GM12864 (cell line): ENCODE measurements around the gene NPC1L1.

ENCODE experiments used
- DNase-seq: peaks from one replicate; pipeline ENCODE4 v3.0.0-alpha.2; 2011; ENCODE audit warnings: low read depth
- H3K4me3 ChIP-seq: 2 replicates; pipeline ENCODE4 v1.5.1; 2011; ENCODE audit warnings: mild to moderate bottlenecking, low read depth, low read length, control low read depth
- TF ChIP-seq, protein P1 (sequence below): IDR thresholded peaks from 2 replicates; pipeline ENCODE4 v1.5.1; 2011; ENCODE audit warnings: low read depth, mild to moderate bottlenecking, moderate library complexity, low read length, control low read depth, inconsistent platforms; ENCODE audit errors: missing control alignments

Gene NPC1L1

DNA sequence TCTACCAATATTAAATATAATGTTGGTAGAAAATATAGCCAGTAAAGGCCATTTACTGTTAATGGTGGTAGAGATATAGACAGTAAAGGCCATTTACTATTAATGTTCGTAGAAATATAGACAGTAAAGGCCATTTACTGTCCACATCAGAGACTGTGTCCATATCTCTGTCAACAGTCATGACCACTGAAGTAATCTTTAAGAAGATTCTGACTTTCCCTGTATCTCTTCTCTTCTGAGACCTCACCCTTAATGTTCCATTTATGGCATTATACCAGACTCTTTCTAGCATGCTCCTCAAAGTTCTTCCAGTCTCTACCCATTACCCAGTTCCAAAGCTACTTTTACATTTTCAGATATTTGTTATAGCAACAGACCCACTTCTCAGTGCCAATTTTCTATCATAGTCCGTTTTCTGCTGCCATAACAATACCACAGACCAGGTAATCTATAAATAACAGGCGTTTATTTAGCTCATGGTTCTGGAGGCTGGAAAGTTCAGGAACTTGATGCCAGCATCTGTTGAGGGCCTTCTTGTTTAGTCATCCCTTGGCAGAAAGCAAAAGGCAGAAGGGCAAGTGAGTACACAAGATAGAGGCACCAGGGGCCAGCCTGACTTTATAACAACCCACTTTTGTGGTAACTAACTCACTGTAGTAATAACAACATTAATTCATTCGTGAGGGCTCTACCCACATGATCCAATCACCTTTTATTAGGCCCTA lies 42.7 kb downstream of the NPC1L1 start:
- no peak overlapping the region for H3K4me3 ChIP-seq
- DNase-seq: no peak
- TF ChIP-seq, protein P1, sequence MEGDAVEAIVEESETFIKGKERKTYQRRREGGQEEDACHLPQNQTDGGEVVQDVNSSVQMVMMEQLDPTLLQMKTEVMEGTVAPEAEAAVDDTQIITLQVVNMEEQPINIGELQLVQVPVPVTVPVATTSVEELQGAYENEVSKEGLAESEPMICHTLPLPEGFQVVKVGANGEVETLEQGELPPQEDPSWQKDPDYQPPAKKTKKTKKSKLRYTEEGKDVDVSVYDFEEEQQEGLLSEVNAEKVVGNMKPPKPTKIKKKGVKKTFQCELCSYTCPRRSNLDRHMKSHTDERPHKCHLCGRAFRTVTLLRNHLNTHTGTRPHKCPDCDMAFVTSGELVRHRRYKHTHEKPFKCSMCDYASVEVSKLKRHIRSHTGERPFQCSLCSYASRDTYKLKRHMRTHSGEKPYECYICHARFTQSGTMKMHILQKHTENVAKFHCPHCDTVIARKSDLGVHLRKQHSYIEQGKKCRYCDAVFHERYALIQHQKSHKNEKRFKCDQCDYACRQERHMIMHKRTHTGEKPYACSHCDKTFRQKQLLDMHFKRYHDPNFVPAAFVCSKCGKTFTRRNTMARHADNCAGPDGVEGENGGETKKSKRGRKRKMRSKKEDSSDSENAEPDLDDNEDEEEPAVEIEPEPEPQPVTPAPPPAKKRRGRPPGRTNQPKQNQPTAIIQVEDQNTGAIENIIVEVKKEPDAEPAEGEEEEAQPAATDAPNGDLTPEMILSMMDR: no peak

DNA sequence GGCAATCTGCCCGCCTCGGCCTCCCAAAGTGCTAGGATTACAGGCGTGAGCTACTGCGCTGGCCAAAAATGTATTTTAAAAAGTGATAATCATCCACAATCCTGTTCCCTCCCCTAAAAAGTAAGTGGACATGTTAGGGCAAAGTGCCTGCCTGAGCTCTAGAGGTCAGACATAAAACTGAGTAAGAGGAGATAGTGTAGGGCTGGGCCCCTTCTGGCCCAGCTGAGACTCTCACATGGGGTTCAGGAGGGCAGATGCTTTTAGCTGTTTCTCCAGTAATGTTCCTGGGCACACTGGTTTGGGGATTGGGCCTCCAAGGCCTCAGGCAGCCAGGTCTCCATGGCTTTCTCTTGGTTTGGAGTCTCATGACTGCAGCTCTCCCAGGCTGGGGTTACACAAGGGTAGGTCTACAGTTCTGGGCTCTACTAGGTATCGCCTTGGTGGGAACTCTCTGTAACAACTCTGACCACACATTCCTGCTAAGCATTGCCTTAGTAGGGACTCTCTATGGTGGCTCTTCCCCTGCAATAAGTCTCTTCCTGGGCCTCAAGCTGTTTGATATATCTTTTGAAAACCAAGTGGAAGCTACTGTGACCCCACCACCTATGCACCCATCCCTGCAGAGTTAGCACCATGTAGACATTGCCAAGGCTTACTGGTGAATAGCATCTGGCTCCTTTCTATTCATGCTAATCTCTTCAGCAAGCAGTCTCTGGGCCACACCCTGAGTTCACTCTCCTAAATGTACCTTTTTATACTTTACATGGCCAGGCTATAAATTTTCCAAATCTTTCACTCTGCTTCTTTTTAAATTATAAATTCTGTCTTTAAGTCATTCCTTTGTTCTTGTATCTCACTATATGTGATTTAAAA lies 43.7 kb downstream of the NPC1L1 start:
- TF ChIP-seq, protein P1: no peak
- no peak overlapping the region for H3K4me3 ChIP-seq
- DNase-seq: no peak

DNA sequence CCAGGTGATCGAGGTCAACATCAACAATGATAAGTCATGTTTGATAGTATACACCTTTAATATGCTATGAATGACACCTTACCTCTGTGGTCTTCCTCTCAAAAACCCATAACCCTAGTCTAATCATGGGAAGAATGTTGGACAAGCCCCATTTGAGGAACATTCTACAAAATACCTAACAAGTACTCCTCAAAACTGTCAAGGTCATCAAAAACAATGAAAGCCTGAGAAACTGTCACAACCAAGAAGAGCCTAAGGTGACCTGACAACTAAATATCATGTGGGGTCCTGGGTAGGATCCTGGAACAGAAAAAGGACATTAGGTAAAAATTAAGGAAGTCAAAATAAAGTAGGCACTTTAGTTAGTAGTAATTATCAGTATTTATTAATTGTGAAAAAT lies 44.7 kb downstream of the NPC1L1 start:
- no peak overlapping the region for H3K4me3 ChIP-seq
- no peak for DNase-seq
- TF ChIP-seq, protein P1: no peak

DNA sequence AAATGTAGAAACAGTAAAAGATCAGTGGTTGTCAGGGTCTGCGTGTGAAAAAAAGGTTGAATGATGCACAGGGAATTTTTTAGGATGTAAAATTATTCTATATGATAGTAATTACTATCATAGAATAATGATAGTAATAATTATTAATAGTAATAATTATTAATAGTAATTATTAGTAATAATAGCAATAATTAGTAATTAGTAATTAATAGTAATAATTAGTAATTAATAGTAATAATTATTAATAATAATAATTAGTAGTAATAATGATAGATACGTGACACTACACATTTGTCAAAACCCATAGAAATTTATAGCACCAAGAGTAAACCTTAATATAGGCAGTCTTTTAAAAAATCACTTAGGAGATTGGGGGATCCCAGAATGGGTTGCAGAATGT lies 46.2 kb downstream of the NPC1L1 start:
- TF ChIP-seq, protein P1: no peak
- no peak for DNase-seq
- H3K4me3 ChIP-seq: no peak overlapping the region

DNA sequence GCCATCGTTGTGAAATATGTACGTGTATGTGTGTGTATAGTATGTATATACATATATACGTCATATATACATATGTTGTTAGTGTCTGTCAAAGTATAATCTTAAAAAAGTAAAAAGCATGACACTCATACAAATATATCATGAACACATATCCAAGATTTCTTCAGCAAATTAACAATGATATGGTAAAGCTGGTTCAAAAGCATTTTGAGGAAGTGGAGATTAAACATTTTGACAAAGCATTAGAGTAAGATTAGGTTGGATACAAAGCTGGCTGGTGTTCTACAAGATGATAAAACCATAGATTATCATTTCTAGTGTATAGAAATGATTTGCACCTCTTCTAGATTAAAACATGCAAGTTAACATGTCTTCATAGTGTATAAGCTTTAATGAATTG lies 49.9 kb downstream of the NPC1L1 start:
- peak overlapping the region; percentile 75 for H3K4me3 ChIP-seq

DNA sequence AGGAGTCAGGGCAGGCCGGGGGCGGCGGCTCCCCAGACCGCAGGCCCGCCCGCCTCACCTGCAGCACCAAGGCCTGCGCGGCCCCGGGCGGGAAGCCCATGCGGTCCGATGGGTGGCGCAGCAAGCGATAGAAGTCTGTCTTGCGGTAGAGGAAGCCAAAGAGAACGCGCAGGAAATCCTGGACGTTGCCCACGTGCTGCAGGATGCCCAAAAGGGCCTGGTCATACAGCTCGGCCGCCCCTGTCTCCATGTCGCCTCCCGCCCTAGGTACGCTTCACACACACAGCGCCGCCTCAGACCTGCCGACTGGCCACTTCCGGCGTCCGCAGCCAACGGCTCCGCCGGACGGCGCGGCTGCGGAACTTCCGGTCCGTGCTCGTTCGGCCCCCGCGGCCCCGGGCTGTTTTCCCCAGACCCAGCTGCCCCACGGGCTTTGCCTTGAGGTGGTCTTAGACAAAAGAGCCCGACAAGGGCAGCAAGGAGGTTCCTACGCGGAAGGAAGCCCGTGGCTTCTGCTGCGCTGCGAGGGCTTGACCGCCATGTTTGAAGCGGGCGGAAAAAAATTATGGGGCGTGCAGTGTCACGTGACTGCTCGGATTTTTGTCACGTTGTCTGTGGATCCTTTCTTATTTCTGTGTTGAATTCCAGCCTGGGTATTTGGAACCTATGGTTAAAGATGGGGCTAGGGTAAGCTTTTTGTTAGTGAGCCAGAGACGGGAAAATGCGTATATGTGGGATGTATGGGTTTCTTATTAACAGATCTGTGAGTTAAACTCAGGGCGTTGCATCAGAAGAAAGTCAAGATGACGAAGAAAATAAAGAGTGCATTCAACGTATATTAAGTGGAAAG lies 50.6 kb downstream of the NPC1L1 start, which contains the start of gene NUDCD3:
Gene NUDCD3, minus strand, starts transcription at position 308 of the 850 bp plus-strand sequence. Its CDS starts 58 bp downstream, at position 250.
- peak within 1 kb of the TSS; percentile 75 for H3K4me3 ChIP-seq
- TF ChIP-seq, protein P1: no peak
- peak; percentile 69 for DNase-seq

More for the DNA sequence above, 49.9 kb downstream of the NPC1L1 start:
- DNase-seq: no peak
- TF ChIP-seq, protein P1: no peak
